Suprapubic skin (tissue), 4 donors: ENCODE data around the gene PTAR1. TPM values are rescaled to one million over a fixed set of nuclear protein-coding genes. Genes with fewer than 3 reads are reported as not detected.

Experiments used
- DNase-seq, 2 donors: peaks; one replicate each; pipeline ENCODE4 v3.0.0-alpha.2; 2019; ENCODE audit warnings: low spot score in 2 of 2
- H3K27ac ChIP-seq: fragments of 200-600 bp; sonication (generic); one replicate; pipeline ENCODE4 v1.5.1; 2019
- H3K27me3 ChIP-seq: fragments of 200-600 bp; sonication (generic); one replicate; pipeline ENCODE4 v1.5.1; 2019
- H3K36me3 ChIP-seq: fragments of 200-600 bp; sonication (generic); one replicate; pipeline ENCODE4 v1.5.1; 2019
- H3K4me1 ChIP-seq: fragments of 200-600 bp; sonication (generic); one replicate; pipeline ENCODE4 v1.5.1; 2019
- H3K4me3 ChIP-seq: fragments of 200-600 bp; sonication (generic); one replicate; pipeline ENCODE4 v1.5.1; 2019; ENCODE audit warnings: mild to moderate bottlenecking
- H3K9me3 ChIP-seq: fragments of 200-600 bp; sonication (generic); one replicate; pipeline ENCODE4 v1.5.1; 2019
- CTCF ChIP-seq, 2 donors: fragments of 200-600 bp in 1 of 2; fragments of 450-650 bp in 1 of 2; sonication (generic) in 1 of 2; IDR thresholded peaks; one replicate each; pipeline ENCODE4 v1.5.1; 2016 to 2019; ENCODE audit warnings: antibody characterized with exemption in 2 of 2, mild to moderate bottlenecking in 1 of 2, moderate library complexity in 1 of 2
- EP300 ChIP-seq: sonication (generic); formaldehyde crosslinking; IDR thresholded peaks from one replicate; pipeline ENCODE4 v1.6.1; 2017; ENCODE audit warnings: antibody characterized with exemption
- POLR2A ChIP-seq, 2 donors: fragments of 450-650 bp; IDR thresholded peaks; one replicate each; pipeline ENCODE4 v1.6.1; 2017; ENCODE audit warnings: antibody characterized with exemption in 2 of 2, mild to moderate bottlenecking in 2 of 2, moderate library complexity in 2 of 2
- POLR2AphosphoS5 ChIP-seq, 3 donors: sonication (generic); formaldehyde crosslinking; IDR thresholded peaks; one replicate each; pipeline ENCODE4 v1.6.1; 2017; ENCODE audit warnings: antibody characterized with exemption in 3 of 3
- WGBS: methylation state at CpG from one replicate; pipeline ENCODE4 v1.1.5; 2018; 5-methylcytosine and 5-hydroxymethylcytosine counted together
- total RNA-seq, 4 donors: library from RNA; depleted of rRNA; stranded (reverse); fragments of >200 nt; gene quantifications; one replicate each; pipeline ENCODE4 v1.1.0, GENCODE V29; 2016

Gene PTAR1
- total RNA-seq, 4 donors from 2014 or later = 44.3 to 108 (median 54.6) TPM

- H3K4me1 ChIP-seq = peaks cover 15% of the 10 kb centered on the region
- no peak overlapping the region for H3K27ac ChIP-seq
- H3K9me3 ChIP-seq = no peaks in the 10 kb centered on the region
- H3K27me3 ChIP-seq = no peaks in the 10 kb centered on the region
- no peak for DNase-seq
- H3K36me3 ChIP-seq = peaks cover 25% of the 10 kb centered on the region
- H3K4me3 ChIP-seq = no peak overlapping the region
- 60% methylated on average over 2 of the region's 2 CpGs for WGBS
- TF ChIP-seq CTCF (IDR thresholded peaks at IDR 0.05) (no peak), POLR2A (IDR thresholded peaks at IDR 0.05) (no peak), EP300 (no peak), POLR2AphosphoS5 (IDR thresholded peaks at IDR 0.05) (no peak)
Observed at GRCh38 chr9:69750085-69750484, 9.7 kb downstream of the PTAR1 start.

- DNase-seq = no peak
- H3K9me3 ChIP-seq = no peaks in the 10 kb centered on the region
- no peaks in the 10 kb centered on the region for H3K27me3 ChIP-seq
- 74% methylated on average over 2 of the region's 2 CpGs for WGBS
- peaks cover 15% of the 10 kb centered on the region for H3K4me1 ChIP-seq
- peaks cover 29% of the 10 kb centered on the region for H3K36me3 ChIP-seq
- TF ChIP-seq POLR2AphosphoS5 (IDR thresholded peaks at IDR 0.05) (no peak), EP300 (no peak), POLR2A (IDR thresholded peaks at IDR 0.05) (no peak), CTCF (IDR thresholded peaks at IDR 0.05) (no peak)
- no peak overlapping the region for H3K4me3 ChIP-seq
- H3K27ac ChIP-seq = no peak overlapping the region
Observed at GRCh38 chr9:69748304-69748703, 11.5 kb downstream of the PTAR1 start.

GRCh38 chr9:69746859-69747560, 12.8 kb downstream of the PTAR1 start:
- Histone ChIP-seq H3K4me3 (no peak overlapping the region), H3K9me3 (no peaks in the 10 kb centered on the region), H3K27ac (no peak overlapping the region), H3K36me3 (peaks cover 29% of the 10 kb centered on the region), H3K27me3 (no peaks in the 10 kb centered on the region), H3K4me1 (peaks cover 15% of the 10 kb centered on the region)
- DNase-seq = no peak
- TF ChIP-seq CTCF (IDR thresholded peaks at IDR 0.05) = no peak
- no peak for TF ChIP-seq EP300
- TF ChIP-seq POLR2A (IDR thresholded peaks at IDR 0.05) = no peak
- no peak for TF ChIP-seq POLR2AphosphoS5 (IDR thresholded peaks at IDR 0.05)
- WGBS = 68% methylated on average over 3 of the region's 3 CpGs

- Histone ChIP-seq H3K4me1 (peaks cover 11% of the 10 kb centered on the region), H3K27ac (no peak overlapping the region), H3K4me3 (no peak overlapping the region), H3K27me3 (no peaks in the 10 kb centered on the region), H3K36me3 (peaks cover 36% of the 10 kb centered on the region), H3K9me3 (no peaks in the 10 kb centered on the region)
- TF ChIP-seq CTCF (IDR thresholded peaks at IDR 0.05) = no peak
- no peak for TF ChIP-seq POLR2AphosphoS5 (IDR thresholded peaks at IDR 0.05)
- WGBS = 55% methylated on average over 3 of the region's 3 CpGs
- DNase-seq = no peak
Observed at GRCh38 chr9:69745716-69746437, 13.9 kb downstream of the PTAR1 start.

- Histone ChIP-seq H3K36me3 (peaks cover 37% of the 10 kb centered on the region), H3K4me1 (peaks cover 7% of the 10 kb centered on the region), H3K9me3 (no peaks in the 10 kb centered on the region), H3K4me3 (no peak overlapping the region), H3K27me3 (no peaks in the 10 kb centered on the region), H3K27ac (no peak overlapping the region)
- 88% methylated on average over 4 of the region's 4 CpGs for WGBS
- DNase-seq = no peak
- no peak for TF ChIP-seq CTCF (IDR thresholded peaks at IDR 0.05)
- no peak for TF ChIP-seq POLR2A (IDR thresholded peaks at IDR 0.05)
- no peak for TF ChIP-seq EP300
- no peak for TF ChIP-seq POLR2AphosphoS5 (IDR thresholded peaks at IDR 0.05)
Observed at GRCh38 chr9:69744688-69745380, 15.0 kb downstream of the PTAR1 start.
